Stimulated activated CD4-positive, alpha-beta T cell treated with anti-CD3 and anti-CD28 coated beads, Interleukin-4, amount 100 ng/mL, for 48 hours (primary cell): ENCODE results near the gene RND2.
"Not testable (repeated sequence)": the region's sequence is repeated elsewhere in the genome, so short reads cannot be mapped to it uniquely, and the experiment has no call there.

Experiments
- DNase-seq, 2 donors: peaks; one replicate each; pipeline ENCODE4 v3.0.0-alpha.2; 2020; ENCODE audit warnings: low read depth in 2 of 2

Gene RND2, protein sequence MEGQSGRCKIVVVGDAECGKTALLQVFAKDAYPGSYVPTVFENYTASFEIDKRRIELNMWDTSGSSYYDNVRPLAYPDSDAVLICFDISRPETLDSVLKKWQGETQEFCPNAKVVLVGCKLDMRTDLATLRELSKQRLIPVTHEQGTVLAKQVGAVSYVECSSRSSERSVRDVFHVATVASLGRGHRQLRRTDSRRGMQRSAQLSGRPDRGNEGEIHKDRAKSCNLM

DNA sequence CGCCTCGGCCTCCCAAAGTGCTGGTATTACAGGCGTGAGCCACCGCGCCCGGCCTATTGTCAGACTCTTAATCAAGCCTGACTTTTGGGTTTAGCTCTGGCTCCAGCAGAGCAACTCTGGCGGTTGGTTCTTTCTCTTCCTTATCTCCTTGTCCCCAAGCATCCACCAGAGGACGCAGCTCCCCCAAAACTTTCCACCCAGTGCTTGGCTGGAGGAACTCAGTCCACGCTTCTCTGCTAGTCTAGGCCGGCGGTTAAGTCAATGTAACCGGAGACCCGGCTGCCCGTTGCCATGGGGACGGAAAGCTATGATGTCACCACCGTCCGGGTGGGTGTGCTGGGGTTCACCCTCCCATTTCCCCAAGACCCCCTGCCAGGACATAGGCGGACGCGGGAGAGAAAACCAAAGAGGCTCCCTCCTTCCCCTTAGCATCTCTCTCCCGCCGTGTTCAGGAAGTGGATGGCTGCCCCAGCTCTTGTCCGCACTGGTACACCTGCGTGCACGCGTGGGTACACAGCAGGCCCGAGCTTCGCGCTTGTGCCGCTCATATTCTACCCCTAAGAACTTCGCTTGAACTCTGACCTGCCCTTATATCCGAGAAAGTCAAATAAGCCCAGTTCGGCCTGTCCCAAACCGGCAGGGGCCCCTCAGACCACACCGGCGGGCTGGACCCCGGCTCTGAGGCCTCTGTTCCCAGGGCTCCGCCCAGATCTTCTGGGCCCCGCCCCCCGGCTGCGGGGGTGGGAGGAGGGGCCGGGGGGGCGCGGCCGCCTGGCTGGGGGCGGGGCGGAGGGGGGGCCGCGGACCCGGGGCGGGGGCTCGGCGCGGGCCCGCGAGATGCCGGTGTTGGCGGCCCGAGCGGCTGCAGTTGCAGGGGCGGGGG is at the start of gene RND2:
Gene RND2, plus strand, starts transcription at position 825 of the 883 bp plus-strand sequence. CDS start 117 bp downstream, outside the sequence.
- peak; percentile 63 to 76 for DNase-seq

- no peak for DNase-seq
These were observed 49.8 kb upstream of the RND2 start for GRCh38 chr17:42975265-42975664.

- DNase-seq: not testable (repeated sequence)
These were observed 49.3 kb upstream of the RND2 start for GRCh38 chr17:42975701-42976100.

GRCh38 chr17:42979511-42980273 is 45.3 kb upstream of the RND2 start, which contains the start of gene PTGES3L:
TSS of gene PTGES3L (minus strand) at chr17:42980080. CDS start at chr17:42980053, 27 bp downstream.
- peak; percentile 22 to 38 for DNase-seq

DNA sequence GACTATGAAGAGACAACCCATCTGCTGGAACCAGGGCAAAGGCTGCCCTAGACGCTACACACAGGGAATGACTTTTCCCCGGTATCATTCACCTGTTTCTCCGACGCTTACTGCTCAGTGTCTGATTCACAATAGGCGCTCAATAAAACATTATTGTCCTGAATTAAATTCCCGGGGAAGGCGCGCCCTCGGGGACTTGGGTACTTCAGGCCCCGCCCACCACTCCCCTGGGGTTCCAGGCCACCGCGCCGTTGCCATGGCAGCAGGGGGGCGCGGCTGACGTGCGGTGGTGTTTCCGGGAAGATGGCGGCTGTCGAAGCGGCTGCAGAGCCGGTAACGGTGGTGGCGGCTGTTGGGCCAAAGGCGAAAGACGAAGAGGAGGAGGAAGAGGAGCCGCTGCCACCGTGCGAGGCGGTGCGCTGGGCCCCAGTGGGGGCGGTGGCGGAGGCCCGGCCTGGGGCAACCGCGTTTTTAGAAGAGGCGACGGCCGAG is 44.7 kb upstream of the RND2 start, which contains the start of gene RUNDC1:
Gene RUNDC1, plus strand, starts transcription at position 292 of the 492 bp plus-strand sequence. Its CDS starts 12 bp downstream, at position 304.
- peak; percentile 86 to 90 for DNase-seq

DNA sequence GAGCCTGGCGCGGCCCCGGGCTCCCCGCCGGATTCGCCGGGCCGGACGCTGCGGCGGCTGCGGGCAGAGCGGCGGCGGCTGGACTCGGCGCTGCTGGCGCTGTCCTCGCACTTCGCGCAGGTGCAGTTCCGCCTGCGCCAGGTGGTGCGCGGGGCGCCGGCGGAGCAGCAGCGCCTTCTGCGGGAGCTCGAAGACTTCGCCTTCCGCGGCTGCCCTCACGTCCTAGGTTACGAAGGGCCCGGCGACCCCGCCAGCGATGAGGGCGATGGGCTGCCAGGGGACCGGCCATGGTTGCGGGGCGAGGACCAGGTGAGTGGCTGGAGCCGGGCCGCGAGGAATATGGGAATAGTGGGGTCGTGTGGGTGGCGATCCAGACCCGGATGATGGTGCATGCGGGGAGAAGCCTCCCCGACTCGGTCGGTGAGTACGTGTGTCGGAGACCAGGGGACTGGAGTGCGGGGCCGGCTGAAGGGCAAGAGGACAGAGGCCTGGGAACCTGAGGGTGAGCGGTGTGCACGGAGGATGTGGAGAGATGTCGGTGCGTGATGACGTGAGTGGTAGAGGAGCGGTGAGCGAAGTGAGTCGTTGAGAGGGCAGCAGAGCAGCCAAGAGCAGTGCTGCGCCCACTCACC is 44.1 kb upstream of the RND2 start:
- DNase-seq: peak; percentile 56 to 71

GRCh38 chr17:42982266-42982665 is 42.8 kb upstream of the RND2 start:
- DNase-seq: no peak

- no peak for DNase-seq
These were observed 39.8 kb upstream of the RND2 start for GRCh38 chr17:42985225-42985624.

GRCh38 chr17:42989141-42989540 is 35.9 kb upstream of the RND2 start:
- no peak for DNase-seq

- DNase-seq: no peak
These were observed 35.0 kb upstream of the RND2 start for GRCh38 chr17:42989726-42990652.

- no peak for DNase-seq
These were observed 33.6 kb upstream of the RND2 start for GRCh38 chr17:42991471-42991870.

GRCh38 chr17:42992872-42993271 is 32.2 kb upstream of the RND2 start:
- DNase-seq: no peak

DNA sequence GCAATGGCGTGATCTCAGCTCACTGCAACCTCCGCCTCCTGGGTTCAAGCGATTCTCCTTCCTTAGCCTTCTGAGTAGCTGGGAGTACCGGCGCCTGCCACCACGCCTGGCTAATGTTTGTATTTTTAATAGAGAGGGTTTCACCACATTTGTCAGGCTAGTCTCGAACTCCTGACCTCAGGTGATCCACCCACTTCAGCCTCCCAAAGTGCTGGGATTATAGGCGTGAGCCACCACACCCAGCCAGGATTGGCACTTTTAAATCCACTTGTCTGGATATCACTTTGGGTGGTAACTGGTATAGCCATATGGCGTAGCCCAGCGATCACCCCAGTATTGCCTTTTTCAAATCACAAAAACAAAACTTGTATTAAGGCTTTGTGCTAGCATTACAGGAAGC is 31.1 kb upstream of the RND2 start:
- not testable (repeated sequence) for DNase-seq

GRCh38 chr17:42997390-42997983 is 27.5 kb upstream of the RND2 start:
- DNase-seq: no peak

DNA sequence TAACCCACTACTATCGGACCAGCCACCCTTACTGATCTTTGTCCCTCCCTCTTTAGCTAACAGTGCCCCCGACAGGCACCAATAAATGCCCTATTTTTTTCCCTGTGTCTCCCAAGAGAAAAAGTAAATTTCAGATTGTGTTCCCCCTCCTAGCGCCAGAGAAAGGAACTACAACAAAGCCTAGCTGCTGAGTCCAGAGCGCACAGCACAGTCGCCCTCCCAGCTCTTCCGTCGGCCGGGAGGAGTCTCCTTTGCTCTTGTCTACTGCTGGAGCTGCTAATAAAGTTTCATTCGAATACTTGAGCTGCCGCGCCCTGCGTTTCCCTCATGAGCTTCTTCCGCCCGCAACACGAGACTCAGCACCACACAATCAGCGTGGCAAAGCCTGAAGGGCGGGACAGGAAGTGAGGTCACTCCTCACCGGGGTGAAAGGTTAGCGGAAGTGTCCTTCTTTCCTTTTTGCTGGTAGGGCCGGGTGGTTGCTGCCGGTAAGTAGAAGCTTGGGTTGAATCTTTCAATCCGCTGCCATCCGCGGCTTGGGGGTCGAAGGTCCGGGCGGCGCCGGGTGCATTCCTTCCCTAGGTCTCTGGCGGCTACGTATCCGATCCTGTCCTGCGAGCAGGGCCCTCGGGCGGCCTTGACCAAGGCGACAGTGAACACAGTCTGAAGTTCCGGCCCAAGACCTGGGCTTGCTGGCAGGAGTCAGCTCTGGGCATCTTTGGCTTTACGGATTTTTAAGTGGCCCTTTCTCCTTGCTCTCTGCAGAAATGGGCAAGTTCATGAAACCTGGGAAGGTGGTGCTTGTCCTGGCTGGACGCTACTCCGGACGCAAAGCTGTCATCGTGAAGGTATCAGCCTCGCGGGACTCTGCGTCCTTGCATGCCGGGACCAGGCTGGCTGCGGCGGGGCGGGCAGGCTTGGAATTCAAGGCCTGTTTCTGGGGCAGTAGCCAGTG is 26.8 kb upstream of the RND2 start, which contains the start of gene RPL27:
Gene RPL27, plus strand, starts transcription at position 436 of the 955 bp plus-strand sequence. Its CDS starts 332 bp downstream, at position 768.
- DNase-seq: peak; percentile 90 to 95

- DNase-seq: no peak
These were observed 26.0 kb upstream of the RND2 start for GRCh38 chr17:42999003-42999525.

- not testable (repeated sequence) for DNase-seq
These were observed 24.1 kb upstream of the RND2 start for GRCh38 chr17:43000894-43001293.

DNA sequence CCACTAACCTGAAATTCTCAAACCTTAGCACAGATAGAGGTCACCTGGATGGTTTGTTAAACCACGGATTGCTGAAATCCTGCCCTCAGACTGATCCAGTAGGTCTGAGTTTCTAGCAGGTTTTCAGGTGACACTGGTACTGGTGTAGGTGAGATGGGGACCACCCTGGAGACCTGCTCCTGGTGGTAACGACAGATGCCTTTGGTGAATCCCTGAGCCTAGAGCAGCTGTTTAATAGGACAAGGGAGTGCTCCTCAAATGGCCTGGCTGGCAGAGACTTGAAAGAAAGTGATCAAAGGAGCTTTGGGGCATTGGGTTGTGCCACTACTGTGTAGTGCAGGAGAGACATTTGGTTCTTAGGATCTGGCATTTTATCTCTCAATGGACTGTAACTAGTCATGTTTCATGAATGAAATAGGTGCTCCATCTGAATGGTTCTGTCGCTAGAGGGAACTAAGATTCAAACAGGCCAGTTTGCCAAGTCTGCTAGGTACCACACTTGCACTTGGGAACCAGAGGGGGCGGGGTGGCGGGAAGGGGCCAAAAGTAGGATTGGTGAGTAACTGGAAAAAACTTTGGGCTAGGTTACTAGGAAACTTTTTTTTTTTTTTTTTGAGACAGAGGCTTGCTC is 21.4 kb upstream of the RND2 start:
- DNase-seq: no peak
